HG03575 (cell line): Measurements from ENCODE around the gene MYNN.

Source experiments
- ATAC-seq: cut with Tn5 transposase; IDR thresholded peaks from one replicate; pipeline ENCODE4 v1.9.1; 2021; ENCODE audit not compliant: unreplicated experiment, insufficient number of reproducible peaks, low FRiP score; ENCODE audit errors: extremely low read depth

The MYNN gene

GRCh38 chr3:169772305-169772896, 795 bp upstream of the MYNN start:
- peak; percentile 3 for ATAC-seq

- ATAC-seq, result no peak
These were observed 990 bp downstream of the MYNN start for GRCh38 chr3:169774186-169774585.

GRCh38 chr3:169777822-169778221, 4.6 kb downstream of the MYNN start:
- ATAC-seq, result no peak

GRCh38 chr3:169780742-169781141, 7.5 kb downstream of the MYNN start:
- ATAC-seq, result no peak

- no peak for ATAC-seq
These were observed 8.1 kb downstream of the MYNN start for GRCh38 chr3:169781209-169781855.

- ATAC-seq, result no peak
These were observed 13.9 kb downstream of the MYNN start for GRCh38 chr3:169787120-169787519.

GRCh38 chr3:169787791-169788190, 14.6 kb downstream of the MYNN start:
- no peak for ATAC-seq

- ATAC-seq, result no peak
These were observed 17.0 kb downstream of the MYNN start for GRCh38 chr3:169790219-169790618.

- ATAC-seq, result no peak
These were observed 17.7 kb downstream of the MYNN start for GRCh38 chr3:169790687-169791429.

- ATAC-seq, result no peak
These were observed 19.2 kb downstream of the MYNN start for GRCh38 chr3:169792359-169792758.

GRCh38 chr3:169804681-169805080, 31.5 kb downstream of the MYNN start:
- ATAC-seq, result no peak

GRCh38 chr3:169809230-169809795, 36.1 kb downstream of the MYNN start:
- no peak for ATAC-seq

- no peak for ATAC-seq
These were observed 38.6 kb downstream of the MYNN start for GRCh38 chr3:169811631-169812331.

GRCh38 chr3:169812332-169813235, 39.4 kb downstream of the MYNN start, which contains the start of the genes LRRC34 and LRRIQ4:
TSS of gene LRRC34 (minus strand) at chr3:169812904. CDS start at chr3:169812548, 356 bp downstream.
TSS of gene LRRIQ4 (plus strand) at chr3:169812870. CDS start at chr3:169821922, 9,052 bp downstream.
- ATAC-seq, result peak; percentile 40

GRCh38 chr3:169813278-169813677, 40.1 kb downstream of the MYNN start:
- ATAC-seq, result no peak

GRCh38 chr3:169813757-169814517, 40.7 kb downstream of the MYNN start:
- peak; percentile 89 for ATAC-seq

GRCh38 chr3:169815590-169816150, 42.5 kb downstream of the MYNN start:
- no peak for ATAC-seq
